ENCODE data around the gene YDJC. TPM values are rescaled to one million over a fixed set of nuclear protein-coding genes. Genes with fewer than 3 reads are reported as not detected.
A peak's percentile ranks its signal among the peaks of the same experiment; 100 is the strongest.

Gene YDJC
- total and polyA plus RNA-seq, 2 of the 13 experiments (the other 11 are each of a cell fraction or from before 2014, with no cell fraction given) = 15.3 to 32.0 TPM

DNA sequence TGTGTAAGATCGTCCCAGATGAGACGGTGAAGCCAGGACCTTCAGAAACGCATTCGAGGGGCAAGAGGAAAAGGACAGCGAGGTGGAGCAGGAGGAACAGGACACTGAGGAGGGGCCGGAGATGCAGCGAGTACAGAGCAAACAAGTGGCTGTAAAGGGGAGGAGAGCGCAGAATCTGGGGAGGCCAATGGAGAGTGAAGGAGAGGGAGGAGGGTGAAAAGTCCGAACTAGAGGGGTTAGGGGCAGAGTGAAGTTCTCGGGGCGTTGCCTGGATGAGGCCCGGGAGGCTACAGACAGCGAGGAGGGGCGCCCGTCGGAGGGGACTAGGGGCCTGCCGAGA lies 27.2 kb upstream of the YDJC start:
- peaks cover 30% of the 10 kb centered on the region for H3K4me1 ChIP-seq (ENCODE audit: insufficient read depth, low read length)
- no TSS peak for BruUV-seq (replicated peaks)
- peak overlapping the region; percentile 87 for H3K4me2 ChIP-seq (ENCODE audit: low read depth, low read length)
- no peaks in the 10 kb centered on the region for H3K79me2 ChIP-seq (ENCODE audit: insufficient read depth, low read length)
- peak overlapping the region; percentile 56 for H3K9ac ChIP-seq (ENCODE audit: insufficient read depth, low read depth, low read length)
- in situ Hi-C loops (cut with HindIII; ENCODE audit: extremely low pct_ligation_motif_present, low pct_unique_long_range_greater_than_20kb) (no loop called here), intact Hi-C loops (cut with micrococcal nuclease; ENCODE audit: unreplicated experiment) (no loop called here)
- no peaks in the 10 kb centered on the region for H3K27me3 ChIP-seq (ENCODE audit: control insufficient read depth in 1 of 2, insufficient read depth in 2 of 2, low read length in 2 of 2)
- no peak overlapping the region for H2AFZ ChIP-seq (ENCODE audit: low read length)
- 31% methylated on average over 15 of the region's 17 CpGs for WGBS (ENCODE audit: low lambda C conversion rate)
- no peak for ATAC-seq
- POLR2A ChIA-PET = interaction anchor here (1.3 kb wide), 1 partner anchor 16 kb away, joined by 4 read pairs; no protein-coding TSS in a partner anchor
- no peaks in the 10 kb centered on the region for H4K20me1 ChIP-seq (ENCODE audit: insufficient read depth, low read length)
- peak; percentile 40 for FAIRE-seq
- CTCF ChIA-PET (ENCODE audit: low intra/inter-chr PET ratio, low total read pairs) = no interaction called here
- no peak for DNase-seq (ENCODE audit: low spot score)
- H3K27ac ChIP-seq (ENCODE audit: extremely low read length, insufficient read depth, low read length) = peak overlapping the region; percentile 64
- H3K9me3 ChIP-seq (ENCODE audit: low read length) = no peaks in the 10 kb centered on the region
- H3K4me3 ChIP-seq (replicated peaks in 1 of 3; ENCODE audit: insufficient read depth in 1 of 3, low read depth in 2 of 3, low read length in 3 of 3) = peak overlapping the region in 2 of 3 experiments; percentile 70 to 76; a peak in 4 of 6 replicates
- peaks cover 2 to 12% of the 10 kb centered on the region in 2 experiments; a peak in 3 of 5 replicates for H3K36me3 ChIP-seq (replicated peaks in 1 of 2; ENCODE audit: control insufficient read depth in 1 of 2, insufficient read depth in 2 of 2, low read length in 2 of 2)
- TF ChIP-seq FOXK2 (IDR thresholded peaks at IDR 0.05) = no peak
- TF ChIP-seq, protein P1, sequence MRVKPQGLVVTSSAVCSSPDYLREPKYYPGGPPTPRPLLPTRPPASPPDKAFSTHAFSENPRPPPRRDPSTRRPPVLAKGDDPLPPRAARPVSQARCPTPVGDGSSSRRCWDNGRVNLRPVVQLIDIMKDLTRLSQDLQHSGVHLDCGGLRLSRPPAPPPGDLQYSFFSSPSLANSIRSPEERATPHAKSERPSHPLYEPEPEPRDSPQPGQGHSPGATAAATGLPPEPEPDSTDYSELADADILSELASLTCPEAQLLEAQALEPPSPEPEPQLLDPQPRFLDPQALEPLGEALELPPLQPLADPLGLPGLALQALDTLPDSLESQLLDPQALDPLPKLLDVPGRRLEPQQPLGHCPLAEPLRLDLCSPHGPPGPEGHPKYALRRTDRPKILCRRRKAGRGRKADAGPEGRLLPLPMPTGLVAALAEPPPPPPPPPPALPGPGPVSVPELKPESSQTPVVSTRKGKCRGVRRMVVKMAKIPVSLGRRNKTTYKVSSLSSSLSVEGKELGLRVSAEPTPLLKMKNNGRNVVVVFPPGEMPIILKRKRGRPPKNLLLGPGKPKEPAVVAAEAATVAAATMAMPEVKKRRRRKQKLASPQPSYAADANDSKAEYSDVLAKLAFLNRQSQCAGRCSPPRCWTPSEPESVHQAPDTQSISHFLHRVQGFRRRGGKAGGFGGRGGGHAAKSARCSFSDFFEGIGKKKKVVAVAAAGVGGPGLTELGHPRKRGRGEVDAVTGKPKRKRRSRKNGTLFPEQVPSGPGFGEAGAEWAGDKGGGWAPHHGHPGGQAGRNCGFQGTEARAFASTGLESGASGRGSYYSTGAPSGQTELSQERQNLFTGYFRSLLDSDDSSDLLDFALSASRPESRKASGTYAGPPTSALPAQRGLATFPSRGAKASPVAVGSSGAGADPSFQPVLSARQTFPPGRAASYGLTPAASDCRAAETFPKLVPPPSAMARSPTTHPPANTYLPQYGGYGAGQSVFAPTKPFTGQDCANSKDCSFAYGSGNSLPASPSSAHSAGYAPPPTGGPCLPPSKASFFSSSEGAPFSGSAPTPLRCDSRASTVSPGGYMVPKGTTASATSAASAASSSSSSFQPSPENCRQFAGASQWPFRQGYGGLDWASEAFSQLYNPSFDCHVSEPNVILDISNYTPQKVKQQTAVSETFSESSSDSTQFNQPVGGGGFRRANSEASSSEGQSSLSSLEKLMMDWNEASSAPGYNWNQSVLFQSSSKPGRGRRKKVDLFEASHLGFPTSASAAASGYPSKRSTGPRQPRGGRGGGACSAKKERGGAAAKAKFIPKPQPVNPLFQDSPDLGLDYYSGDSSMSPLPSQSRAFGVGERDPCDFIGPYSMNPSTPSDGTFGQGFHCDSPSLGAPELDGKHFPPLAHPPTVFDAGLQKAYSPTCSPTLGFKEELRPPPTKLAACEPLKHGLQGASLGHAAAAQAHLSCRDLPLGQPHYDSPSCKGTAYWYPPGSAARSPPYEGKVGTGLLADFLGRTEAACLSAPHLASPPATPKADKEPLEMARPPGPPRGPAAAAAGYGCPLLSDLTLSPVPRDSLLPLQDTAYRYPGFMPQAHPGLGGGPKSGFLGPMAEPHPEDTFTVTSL (CRISPR knock-in tag; IDR thresholded peaks at IDR 0.05; ENCODE audit: borderline replicate concordance) = no peak
- TF ChIP-seq ZNF619 (CRISPR knock-in tag; IDR thresholded peaks at IDR 0.05) = no peak
- TF ChIP-seq SETDB1 (CRISPR knock-in tag; IDR thresholded peaks at IDR 0.05; ENCODE audit: borderline replicate concordance) = no peak
- no peak for TF ChIP-seq SMC3 (IDR thresholded peaks at IDR 0.05; ENCODE audit: low read length)
- 0 out of 2 replicates have a peak, but pooled peaks have one; percentile 21 for TF ChIP-seq HOXA9 (CRISPR knock-in tag; IDR thresholded peaks at IDR 0.05; ENCODE audit: borderline replicate concordance)
- no peak for TF ChIP-seq ZNF225 (CRISPR knock-in tag; IDR thresholded peaks at IDR 0.05)
- no peak for TF ChIP-seq TBX2 (CRISPR knock-in tag; IDR thresholded peaks at IDR 0.05; ENCODE audit: borderline replicate concordance)
- no peak for TF ChIP-seq ZSCAN29 (CRISPR knock-in tag; conservative IDR thresholded peaks at IDR 0.05)
- TF ChIP-seq PPARG (CRISPR knock-in tag; conservative IDR thresholded peaks at IDR 0.05) = no peak
- TF ChIP-seq, protein P2, sequence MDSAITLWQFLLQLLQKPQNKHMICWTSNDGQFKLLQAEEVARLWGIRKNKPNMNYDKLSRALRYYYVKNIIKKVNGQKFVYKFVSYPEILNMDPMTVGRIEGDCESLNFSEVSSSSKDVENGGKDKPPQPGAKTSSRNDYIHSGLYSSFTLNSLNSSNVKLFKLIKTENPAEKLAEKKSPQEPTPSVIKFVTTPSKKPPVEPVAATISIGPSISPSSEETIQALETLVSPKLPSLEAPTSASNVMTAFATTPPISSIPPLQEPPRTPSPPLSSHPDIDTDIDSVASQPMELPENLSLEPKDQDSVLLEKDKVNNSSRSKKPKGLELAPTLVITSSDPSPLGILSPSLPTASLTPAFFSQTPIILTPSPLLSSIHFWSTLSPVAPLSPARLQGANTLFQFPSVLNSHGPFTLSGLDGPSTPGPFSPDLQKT (CRISPR knock-in tag; IDR thresholded peaks at IDR 0.05; ENCODE audit: borderline replicate concordance) = no peak
- TF ChIP-seq MEIS1 (CRISPR knock-in tag; IDR thresholded peaks at IDR 0.05; ENCODE audit: borderline replicate concordance) = peak; percentile 15; the same call in 1 of the 2 replicates
- TF ChIP-seq, protein P3, sequence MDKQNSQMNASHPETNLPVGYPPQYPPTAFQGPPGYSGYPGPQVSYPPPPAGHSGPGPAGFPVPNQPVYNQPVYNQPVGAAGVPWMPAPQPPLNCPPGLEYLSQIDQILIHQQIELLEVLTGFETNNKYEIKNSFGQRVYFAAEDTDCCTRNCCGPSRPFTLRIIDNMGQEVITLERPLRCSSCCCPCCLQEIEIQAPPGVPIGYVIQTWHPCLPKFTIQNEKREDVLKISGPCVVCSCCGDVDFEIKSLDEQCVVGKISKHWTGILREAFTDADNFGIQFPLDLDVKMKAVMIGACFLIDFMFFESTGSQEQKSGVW (CRISPR knock-in tag; IDR thresholded peaks at IDR 0.05; ENCODE audit: borderline replicate concordance) = no peak
- no peak for TF ChIP-seq HHEX (CRISPR knock-in tag; IDR thresholded peaks at IDR 0.05)
